ENCODE data around the gene CTNNA1.
"Not testable (repeated sequence)": the region's sequence is repeated elsewhere in the genome, so short reads cannot be mapped to it uniquely, and the experiment has no call there.

The CTNNA1 gene

DNA sequence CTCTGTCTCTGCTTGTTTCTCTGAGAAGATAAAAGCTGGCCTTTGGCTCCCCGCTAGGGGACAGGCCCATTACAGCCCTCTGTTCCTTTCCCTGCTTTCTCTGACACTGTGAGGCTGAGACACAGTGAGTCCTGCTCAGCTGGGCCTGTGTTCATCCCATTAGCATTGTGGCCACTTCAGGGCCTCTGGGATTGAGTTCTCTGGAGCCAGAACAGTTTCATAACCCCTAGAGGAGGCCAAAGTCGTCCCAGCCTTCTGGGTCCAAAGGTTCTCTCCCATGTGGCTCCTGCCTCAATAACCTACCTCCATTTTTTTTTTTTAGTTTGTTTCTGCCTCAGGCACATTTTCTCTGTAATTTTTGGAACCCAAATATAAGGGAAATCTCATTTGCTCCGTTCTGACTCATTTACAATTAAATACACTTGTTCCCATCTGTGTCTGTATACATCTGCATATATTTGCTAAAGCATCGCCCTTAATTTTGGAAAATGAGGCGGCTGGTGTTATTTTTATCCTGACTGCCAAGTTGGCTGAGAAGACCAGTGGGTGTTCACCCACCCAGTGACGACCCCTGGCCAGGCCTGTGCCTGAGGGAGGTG, 27.3 kb upstream of the CTNNA1 start:
- no peak for DNase-seq

DNA sequence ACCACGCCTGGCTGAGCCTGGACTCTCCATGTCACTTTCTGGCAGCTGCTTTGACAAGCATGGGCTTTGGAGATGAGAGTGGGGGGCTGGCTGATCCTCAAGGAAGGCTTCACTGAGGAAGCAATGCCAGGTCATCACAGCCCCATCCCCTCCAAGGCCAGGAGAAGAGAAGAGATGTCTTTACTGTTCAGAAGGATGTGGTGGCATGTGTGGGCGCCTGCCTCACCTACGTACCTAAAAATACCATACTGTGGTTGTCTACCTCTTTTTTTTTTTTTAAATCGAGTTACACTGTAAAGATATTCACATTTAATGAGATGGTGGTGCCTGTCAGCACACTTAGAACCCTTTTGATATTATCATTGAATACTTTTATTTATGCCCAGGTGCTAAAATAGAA, 26.4 kb upstream of the CTNNA1 start:
- no peak for DNase-seq

DNA sequence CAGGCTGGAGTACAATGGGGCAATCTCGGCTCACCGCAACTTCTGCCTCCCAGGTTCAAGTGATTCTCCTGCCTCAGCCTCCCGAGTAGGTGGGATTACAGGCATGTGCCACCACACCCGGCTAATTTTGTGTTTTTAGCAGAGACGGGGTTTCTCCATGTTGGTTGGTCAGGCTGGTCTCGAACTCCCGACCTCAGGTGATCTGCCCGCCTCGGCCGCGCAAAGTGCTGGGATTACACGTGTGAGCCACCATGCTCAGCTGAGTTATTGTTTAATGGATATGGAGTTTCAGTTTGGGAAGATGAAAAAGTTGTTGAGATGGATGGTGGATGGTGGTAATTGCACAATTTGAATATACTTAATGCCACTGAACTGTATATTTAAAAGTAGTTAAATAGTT, 22.7 kb upstream of the CTNNA1 start:
- DNase-seq, result not testable (repeated sequence)

DNA sequence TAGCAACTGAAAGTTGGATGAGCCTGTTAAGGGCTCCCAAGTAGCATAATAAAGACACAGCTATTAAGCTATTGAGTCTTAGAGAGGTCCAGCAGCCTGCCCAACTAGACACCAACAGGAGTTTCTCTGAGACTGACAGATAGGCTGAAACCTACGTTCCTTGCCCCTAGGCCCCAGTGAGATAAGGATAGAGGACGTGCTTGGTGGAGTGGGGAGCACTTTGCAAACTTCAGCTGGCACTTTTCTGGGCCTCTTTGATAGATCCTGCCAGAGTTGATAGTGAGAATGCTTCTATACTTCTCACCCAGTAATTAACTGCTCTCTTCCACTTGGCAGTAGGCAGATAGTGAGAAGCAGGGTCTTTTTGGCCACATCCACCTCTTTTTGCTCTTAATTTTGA, 20.8 kb upstream of the CTNNA1 start:
- no peak for DNase-seq

DNA sequence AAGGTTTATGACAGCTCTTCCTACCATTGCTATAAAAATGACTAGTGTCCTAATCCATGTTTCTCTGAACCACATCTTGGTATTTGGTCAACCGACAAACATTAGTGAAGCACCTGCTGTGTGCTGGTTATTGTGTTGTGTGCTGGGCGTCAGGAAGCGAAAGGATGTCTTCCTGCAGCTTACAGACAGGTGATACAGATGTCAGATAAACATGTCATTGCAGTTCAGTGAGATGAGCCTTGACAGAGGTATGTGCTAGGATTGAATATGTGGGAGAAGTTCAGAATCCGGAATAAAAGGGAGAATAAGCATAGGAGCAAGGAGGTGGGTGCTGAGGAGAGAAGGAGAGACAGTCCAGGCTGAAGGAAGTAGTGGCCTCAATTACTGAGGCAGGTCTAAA, 20.3 kb upstream of the CTNNA1 start:
- DNase-seq, result no peak

DNA sequence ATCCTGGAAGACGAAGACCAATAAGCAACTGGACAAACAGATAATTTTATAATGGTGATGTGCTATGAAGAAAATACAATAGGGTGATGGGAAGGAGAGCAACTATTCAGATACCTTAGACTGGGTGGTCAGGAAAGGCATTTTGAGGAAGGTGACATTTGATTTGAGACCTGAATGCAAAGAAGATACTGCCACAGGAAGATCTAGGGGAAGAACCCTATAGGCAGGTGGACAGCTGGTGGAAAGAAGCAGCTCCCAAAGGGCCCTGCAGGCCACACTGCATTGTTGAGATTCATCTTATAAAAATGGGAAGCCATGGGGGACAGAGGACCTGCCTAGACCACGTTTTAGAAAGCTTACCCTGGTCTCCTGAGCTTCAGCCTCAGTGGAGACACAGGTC, 19.7 kb upstream of the CTNNA1 start:
- no peak for DNase-seq

DNA sequence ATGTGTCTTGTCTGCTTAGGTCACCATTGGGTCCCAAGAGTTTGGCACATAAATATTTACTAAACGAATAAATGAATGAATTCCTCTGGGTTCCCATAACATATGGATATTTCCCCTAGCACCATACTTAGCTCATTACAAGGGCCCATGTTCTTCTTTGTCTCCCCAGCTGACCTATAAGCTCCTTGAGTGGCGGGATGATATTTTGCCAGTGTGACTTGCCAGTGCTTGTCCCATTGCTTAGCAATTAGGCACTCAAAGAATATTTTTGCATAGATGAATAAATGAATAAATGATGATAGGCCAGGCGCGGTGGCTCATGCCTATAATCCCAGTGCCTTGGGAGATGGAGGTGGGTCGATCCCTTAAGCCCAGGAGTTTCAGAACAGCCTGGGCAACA, 16.9 kb upstream of the CTNNA1 start:
- no peak for DNase-seq

DNA sequence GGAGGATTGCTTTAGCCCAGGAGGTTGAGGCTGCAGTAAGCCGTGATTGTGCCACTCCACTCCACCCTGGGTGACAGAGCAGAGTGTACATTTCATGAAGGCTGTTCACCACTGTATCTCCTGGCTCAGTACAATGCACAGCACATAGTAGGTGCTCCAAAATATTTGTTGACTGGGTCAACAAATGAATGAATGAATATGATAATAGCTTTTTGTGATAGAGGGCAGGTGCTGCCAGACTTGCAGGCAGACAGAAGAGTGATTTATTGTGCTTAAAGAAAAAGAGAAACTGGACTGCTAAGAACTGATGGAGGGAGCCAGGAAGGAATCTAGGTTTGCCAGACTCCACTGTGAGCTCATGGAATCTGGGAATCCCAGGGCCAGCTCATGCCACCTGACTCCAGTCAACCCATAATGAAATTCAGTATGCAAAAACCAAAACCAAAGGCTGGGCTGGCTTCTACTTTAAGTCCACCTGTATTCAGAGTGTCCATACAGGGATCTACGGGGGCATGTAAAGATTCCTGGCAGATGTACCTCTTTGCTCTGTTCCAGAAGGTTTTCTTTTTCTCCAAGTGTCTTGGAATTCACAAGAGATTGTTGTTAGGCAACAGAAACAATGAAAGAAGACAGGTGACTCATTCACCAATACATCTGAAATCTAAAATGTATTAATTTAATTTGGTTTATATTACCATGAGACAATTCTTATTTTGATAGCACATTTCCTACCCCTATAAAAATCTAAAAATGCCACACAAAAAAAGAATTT, 15.5 kb upstream of the CTNNA1 start:
- DNase-seq, result no peak

DNA sequence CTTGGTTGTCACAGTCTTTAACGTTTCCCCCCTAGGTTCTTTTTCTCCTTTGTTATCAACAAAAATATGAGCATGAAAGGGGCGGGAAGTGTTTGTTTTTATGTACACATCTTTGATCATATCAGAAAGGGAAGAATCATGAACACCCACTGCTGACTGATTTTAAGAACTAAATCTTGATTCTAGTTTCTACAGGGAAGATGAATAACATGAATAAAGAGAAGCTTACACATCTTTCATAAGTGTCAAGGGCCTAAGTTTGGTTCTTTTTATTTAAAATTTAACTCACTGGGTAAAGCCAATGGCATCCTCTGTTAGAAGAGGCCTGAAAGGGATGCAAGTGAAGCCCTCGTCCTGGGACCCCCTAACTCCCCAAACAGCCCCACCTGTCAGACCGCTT, 14.8 kb upstream of the CTNNA1 start:
- no peak for DNase-seq

DNA sequence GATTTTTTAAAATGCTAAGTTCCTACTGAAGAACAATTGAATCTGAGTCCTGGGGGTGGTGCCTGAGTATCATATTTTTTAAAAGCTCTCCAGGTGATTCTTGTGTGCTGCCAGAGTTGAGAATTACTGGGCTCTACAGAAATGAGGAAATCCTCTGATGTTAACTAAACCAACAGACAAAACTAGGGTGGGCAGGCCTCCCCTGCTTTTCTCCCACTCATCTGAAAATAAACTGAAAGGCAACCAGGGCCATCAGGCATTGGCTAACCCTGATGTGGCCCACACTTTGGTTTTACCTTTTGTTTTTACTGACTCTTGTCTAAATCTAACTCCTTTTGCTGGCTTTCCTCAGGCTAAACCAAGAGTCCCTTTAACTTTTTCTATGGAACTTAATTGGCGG, 13.3 kb upstream of the CTNNA1 start:
- no peak for DNase-seq

DNA sequence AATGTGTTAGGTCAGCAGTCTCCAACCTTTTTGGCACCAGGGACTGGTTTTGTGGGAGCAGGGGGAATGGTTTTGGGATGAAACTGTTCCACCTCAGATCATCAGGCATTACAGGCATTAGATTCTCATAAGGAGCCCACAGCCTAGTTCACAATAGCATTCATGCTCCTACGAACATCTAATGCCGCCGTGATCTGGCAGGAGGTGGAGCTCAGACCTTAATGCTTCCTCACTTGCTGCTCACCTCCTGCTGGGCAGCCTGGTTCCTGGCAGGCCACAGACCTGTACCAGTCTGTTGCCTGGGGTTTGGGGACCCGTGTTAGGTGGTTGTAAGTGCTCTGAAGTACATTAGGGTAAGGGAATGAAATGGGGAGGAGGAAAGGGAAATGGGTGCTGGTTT, 9.7 kb upstream of the CTNNA1 start:
- DNase-seq, result no peak

DNA sequence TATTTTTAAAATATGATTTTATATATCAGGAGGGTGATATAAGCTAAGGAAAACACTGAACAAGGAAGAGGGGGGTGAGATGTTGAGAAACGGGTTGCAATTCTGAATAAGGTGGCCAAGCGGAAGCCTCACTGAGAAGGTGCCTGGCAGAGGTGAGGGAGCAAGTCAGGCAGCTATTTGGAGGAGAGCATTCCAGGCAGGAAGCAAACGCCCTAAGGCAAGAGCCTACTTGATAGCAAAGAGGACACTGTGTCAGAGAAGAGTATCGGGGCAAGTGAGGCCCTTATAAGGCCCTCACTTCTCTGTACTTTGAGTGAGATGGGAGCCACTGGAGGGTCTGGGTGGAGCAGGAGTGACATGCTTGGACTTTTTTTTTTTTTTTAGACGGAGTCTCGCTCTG, 8.0 kb upstream of the CTNNA1 start:
- no peak for DNase-seq

DNA sequence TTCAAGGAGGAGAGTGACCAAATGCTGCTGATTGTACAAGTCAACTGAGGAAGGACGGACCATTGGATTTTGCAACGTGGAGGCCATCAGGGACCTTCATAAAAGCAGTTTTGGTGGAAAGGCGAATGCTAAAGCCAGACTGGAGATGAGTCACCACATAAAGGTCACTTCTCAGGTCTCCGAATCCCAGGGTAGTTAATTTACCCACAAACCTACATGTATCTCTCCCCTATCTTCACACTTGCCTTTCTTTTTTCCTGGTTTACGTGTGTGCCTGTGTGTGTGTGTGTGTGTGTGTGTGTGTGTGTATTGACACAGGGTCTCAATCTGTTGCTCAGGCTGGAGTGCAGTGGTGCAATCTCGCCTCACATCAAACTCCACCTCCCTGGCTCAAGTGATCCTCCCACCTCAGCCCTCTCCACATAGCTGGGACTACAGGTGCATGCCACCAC, 4.6 kb upstream of the CTNNA1 start:
- no peak for DNase-seq

DNA sequence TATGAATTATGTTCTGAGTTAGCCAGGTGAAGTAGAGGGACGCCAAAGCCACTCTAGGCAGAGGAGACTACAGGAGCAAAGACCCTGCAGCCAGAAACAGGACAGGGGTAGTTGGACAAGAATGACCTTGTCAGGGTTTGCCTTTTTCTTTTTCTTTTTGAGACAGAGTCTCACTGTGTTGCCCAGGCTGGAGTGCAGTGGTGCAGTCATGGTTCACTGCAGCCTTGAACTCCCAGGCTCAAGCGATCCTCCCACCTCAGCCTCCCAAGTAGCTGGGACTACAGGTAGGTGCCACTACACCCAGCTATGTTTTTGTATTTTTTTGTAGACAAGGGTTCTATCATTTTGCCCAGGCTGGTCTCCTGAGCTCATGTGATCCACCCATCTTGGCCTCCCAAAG, 1.9 kb upstream of the CTNNA1 start:
- not testable (repeated sequence) for DNase-seq

DNA sequence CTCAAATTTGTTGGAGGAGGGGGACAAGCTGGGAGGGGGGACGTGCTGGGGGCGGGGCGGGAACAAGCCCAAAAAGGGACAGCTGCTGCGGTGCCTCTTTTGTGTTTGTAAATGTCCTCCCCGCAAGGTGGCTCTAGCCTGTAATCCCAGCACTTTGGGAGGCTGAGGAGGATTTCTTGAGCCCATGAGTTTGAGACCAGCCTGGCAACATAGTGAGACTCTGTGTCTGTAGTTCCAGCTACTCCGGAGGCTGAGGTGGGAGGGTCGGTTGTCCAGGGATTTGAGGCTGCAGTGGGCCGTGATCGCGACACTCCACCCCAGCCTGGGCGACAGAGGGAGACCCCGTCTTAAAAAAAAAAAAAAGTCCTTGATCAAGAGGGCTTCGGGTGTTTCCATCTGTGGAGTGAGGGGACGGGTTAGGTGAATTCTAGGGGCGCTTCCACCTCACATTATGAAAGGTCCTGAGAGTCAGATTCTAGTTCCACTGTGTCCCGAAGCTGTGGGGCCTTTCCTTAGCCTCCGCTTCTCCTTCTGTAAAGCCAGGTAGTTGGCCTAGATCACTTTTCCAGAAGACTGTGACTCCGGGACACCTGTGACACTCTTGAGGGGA, 779 bp upstream of the CTNNA1 start:
- DNase-seq, result no peak

DNA sequence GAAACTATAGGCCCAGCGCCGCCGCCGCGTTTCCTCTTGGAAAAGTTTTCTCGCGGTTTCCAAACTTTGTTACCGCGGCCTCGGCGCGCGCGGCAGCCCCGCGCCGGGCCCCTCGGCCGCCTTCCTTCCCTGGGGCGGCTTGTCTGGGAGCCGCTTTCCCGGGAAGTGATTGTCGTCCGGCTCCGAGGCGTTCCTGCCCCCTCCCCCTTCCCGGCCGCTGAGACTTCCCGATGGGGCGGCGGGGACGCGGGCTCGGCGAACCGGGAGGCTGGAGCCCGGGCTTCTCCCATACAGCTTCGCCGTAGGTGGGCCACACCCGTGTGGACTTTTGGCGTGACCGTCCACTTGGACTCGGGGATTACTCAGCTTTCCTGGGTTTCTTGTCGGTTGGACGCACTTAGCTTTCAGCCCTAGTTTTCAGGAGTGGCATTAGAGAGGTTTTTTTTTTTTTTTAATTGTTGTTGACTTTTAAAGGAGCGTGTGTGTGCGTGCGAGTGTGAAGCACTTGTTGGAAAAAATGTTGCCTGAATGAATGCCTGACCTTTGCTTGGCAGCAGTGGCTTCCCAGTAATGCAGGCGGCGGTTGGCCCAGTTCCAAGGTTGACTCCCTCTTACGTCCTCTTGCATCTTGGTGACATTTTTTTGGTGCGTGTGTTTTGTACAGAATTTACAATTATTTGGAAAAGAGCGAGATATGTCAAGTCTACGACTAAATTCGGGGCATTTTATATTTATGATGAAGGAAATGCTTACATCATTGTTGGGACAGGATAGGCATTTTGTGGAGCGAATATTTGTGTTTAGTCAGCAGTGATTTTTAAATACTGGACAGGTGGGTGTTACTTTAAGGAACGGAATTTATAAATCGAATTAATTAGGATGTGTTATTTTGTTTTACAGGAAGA, 821 bp downstream of the CTNNA1 start:
- DNase-seq, result peak; percentile 75

DNA sequence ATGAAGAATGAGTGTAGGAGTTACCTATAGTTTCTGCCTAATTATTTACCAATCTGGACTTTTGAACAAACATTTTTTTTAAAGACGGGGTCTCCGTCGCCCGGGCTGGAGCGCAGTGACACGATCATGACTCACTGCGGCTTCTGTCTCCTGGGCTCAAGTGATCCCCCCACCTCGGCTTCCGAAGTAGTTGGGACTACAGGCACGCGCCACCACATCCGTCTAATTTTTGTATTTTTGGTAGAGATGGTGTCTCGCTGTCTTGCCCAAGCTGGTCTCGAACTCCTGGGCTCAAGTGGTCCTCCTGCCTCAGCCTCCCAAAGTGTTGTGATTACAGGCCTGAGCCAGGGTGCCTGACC, 1.5 kb downstream of the CTNNA1 start:
- DNase-seq, result no peak

DNA sequence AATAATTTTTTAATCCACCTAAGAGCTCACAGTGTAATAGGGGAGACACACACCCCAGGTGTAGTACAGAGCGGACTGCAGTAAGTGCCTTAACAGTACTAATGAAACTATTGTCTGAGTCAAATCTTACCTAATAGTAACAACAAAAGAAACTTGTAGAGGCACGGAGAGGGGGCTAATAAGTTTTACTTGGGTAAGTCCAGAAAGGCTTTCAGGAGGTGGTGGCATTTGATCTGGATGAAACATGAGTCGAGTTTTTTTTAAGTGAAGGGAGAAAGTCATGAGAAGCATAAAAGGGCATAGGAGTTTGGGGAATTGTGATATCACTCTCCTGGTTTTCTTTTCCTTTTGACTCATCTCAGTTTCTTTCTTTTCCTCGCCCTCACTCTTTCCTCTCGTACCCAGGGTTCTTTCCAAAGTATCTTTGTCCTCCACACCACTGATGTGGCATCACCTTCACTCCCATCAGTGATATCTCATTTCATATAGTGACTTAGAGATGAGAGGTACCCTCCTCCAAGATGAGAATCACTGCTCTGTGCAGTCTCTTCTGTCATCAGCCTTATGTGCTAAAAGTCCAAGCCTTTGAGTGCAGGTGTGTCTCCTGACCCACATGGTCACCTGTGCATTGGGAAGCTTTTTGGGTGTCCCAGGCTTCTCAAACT, 2.0 kb downstream of the CTNNA1 start:
- no peak for DNase-seq

DNA sequence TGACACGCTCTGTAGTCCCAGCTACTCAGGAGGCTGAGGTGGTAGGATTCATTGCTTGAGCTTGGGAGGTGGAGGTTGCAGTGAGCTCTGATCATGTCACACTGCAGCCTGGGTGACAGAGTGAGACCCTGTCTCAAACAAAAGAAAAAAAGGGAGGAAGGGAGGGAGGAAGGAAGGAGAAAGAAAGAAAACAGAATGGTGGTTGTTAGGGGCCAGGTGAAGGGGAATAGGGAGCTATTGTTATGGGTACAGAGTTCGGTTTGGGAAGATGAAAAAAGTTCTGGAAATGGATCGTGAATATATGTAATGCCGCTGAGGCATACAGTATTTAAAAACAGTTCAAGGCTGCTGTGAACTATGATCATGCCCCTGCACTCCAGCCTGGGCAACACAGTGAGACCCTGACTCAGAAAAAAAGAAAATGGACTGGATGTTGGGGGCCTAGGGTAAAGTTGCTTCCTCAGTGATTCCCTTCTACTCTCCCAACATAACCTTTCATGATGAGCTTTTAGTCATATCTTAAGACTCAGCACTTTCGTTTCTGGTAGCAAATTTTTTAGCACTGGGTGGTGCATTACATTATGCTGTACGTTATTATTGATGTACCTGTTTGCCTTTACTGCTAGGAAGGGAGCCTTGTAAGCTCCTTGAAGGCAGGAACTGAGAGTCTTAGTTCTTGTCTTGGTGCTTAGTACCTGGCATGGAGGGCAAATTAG, 4.0 kb downstream of the CTNNA1 start:
- no peak for DNase-seq

DNA sequence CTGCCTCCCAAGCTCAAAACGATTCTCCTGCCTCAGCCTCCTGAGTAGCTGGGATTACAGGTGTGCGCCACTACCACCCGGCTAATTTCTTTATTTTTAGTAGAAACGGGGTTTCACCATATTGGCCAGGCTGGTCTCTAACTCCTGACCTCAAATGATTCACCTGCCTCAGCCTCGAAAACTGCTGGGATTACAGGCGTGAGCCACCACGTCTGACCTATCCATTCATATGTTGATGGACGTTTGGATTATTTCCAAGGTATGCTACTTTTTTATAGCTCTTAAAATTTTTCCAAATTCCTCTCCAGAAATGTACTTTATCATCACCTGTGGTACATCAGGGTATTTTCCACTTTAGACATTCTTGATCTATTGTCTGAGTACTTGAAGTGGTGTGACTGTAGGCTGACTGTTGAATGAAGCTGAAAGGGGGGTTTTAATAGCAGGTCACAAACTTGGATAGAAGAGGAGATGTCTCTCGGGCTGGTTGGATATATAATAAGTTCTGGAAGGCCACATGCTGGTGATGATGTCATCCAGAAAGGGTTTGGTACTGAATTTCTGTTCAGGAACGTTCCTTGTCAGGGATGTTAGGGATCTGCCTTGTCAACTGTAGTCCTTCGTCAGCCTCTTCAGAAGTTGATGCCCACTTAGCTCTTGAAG, 7.4 kb downstream of the CTNNA1 start:
- DNase-seq, result no peak

DNA sequence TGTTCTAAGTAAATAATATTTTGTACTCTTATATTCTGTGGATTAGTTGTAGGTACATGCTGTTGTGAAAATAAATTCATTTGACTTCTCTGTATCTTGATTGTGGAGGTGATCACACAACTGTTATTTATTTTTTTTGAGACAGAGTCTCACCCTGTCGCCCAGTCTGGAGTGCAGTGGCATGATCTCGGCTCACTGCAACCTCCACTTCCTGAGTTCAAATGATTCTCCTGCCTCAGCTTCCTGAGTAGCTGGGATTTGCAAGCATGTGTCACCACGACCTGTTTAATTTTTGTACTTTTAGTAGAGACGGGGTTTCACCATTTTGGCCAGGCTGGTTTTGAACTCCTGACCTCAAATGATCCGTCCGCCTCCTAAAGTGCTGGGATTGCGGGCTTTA, 7.9 kb downstream of the CTNNA1 start:
- DNase-seq, result not testable (repeated sequence)

DNA sequence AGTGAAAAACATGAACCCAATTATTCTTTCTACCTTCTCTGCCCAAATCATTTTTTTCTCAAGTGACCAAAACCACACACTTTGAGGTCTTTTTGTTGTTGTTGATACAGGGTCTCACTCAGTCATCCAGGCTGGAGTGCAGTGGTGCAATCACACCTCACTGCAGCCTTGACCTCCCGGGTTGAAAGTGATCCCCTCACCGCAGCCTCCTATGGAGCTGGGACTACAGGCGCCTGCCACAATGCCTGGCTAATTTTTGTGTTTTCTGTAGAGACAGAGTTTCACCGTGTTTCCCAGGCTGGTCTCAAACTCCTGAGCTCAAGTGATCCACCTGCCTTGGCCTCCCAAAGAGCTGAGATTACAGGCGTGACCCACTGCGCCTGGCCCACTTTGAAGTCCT, 8.4 kb downstream of the CTNNA1 start:
- not testable (repeated sequence) for DNase-seq
